ENCODE results near the gene ZNF385B.

- TF ChIP-seq CTCF (IDR thresholded peaks at IDR 0.05): no peak
- no peak for TF ChIP-seq POLR2A (IDR thresholded peaks at IDR 0.05)
Measured at GRCh38 chr2:179543361-179543901, 318.0 kb downstream of the ZNF385B start.
